ENCODE results near the gene AMER3. TPM values are rescaled to one million over a fixed set of nuclear protein-coding genes. Genes with fewer than 3 reads are reported as not detected.

Gene AMER3
- polyA plus RNA-seq, 12 donors, result 0.01 to 0.12 (median 0.04) TPM; not detected in 9

DNA sequence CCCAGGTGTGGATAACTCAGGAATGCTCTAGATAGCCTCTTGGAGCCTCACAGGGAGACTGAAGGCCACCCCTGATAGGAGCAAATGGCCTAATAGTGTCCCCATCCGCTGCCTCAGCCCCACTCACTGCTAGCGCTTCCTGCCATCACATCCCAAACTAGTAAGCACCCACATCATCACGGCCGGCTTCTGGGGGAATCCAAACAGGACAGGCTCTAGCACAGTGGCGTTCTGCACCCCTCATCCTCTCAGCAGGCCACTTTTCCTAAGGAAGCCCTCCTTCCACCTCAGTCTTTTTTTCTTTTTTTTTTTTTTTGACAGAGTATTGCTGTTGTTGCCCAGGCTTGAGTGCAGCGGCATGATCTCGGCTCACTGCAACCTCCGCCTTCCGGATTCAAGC lies 6.3 kb upstream of the AMER3 start:
- no peak for DNase-seq

DNA sequence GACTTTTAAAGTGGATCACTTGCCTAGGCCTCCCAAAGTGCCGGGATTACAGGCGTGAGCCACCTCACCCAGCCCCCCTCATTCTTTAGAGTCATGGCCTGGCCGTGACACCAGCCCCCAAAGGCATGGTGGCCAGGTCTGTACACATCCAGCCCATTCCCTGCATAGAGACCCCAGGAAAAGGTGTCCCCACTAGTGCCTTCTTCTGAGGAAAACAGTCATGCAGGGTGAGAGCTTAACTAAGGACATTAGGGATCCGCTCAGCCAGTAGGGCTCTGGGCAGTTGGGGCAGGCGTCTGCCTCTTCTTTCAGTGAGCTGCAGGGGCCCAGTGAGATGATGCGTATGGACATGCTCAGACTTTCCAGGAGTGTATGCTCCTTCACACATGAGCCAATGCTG lies 5.7 kb upstream of the AMER3 start:
- no peak for DNase-seq

DNA sequence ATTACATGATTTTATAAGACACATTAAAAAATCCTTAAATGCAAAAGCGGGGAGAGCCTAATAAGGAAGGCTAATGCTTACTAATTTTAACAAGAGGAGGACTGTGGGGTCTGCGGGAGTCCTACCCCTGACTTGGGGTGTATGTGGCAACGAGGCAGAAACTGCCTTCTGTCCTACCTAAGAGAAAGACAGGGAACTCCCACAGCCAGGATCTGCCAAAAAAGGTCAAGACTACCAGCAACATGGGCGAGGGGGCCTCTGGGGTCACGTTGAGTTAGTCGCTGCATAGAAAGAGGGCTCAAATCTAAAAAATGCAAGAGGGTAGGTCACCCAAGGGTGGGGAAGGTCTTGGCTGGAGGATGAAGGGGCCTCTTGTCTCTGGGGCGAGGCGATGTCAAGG lies 529 bp upstream of the AMER3 start:
- no peak for DNase-seq

DNA sequence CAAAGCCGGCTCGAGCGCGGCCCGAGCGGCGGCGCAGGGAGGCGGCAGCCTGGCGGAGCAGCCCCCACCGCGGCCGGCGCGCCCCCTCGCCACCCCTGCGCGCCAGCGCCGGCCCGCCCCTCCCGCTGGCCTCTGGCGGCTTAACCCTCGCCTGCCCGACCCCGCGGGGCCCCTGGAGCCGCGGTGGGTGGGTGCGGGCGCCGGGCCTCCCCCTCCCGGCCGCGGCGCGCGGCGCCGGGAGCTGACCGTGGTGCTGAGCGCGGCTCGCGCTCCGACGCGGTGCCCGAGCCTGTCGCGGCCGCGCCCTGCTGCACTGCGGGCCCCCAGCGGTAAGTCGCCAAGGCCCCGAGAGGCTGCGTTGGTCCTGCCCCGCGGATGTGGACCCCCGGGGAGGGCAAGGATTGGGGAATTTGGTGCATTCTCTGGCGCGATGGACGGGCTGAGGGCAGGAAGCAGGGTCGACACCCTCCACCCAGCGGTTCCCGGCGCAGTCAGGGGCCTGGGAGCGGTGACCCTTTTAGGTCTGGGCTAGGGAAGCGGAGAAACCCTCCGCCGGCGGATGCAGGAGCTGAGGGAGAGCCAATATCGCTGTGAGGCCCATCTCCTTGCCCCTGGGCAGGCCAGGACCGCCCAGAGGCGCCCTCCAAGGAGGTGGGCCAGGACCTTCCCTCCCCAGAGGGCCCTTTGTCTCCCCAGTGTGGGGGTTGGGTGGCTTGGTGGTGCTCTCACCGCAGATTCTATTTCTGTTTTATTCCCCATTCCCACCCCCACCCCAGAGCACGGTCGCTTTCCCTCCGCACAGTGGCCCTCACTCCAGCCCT lies 923 bp downstream of the AMER3 start:
- peak; percentile 31 for DNase-seq

DNA sequence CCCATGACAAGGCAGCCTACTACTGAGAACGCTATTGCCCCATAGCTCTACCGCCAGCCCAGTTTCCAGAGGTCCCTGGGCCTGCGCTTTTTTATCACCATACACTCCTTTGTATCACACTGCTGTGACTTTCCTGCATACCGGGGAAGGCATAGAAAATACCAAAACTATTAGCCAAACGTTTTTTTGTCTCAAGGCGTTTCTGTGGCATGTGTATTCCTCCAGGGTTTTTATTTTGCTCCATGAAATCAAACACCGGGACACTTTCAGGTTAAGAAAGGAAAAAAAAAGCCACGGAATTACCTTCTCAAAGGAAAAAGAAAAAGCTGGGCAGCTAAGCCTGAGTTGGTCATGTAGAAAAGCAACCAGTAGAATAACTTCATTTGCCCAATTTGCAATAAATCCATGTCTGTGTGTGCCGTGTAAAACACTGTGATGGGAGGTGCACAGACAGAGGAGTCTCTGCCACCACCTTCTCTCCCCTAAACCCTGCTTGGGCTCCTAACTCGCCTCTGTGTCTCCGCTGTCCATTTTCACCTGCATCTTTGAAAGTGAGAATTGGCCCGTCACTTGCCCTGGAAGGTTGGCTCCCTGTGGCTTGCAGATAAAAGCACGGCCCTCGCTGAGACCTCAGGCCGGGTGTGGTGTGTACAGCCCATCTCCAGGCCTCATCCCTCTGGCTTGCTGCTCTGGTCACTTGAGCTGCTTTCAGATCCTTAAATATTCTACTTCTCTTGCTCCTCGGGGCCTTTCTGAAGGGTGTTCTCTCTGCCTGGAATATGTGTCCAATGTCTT lies 1.7 kb downstream of the AMER3 start:
- DNase-seq, result no peak

DNA sequence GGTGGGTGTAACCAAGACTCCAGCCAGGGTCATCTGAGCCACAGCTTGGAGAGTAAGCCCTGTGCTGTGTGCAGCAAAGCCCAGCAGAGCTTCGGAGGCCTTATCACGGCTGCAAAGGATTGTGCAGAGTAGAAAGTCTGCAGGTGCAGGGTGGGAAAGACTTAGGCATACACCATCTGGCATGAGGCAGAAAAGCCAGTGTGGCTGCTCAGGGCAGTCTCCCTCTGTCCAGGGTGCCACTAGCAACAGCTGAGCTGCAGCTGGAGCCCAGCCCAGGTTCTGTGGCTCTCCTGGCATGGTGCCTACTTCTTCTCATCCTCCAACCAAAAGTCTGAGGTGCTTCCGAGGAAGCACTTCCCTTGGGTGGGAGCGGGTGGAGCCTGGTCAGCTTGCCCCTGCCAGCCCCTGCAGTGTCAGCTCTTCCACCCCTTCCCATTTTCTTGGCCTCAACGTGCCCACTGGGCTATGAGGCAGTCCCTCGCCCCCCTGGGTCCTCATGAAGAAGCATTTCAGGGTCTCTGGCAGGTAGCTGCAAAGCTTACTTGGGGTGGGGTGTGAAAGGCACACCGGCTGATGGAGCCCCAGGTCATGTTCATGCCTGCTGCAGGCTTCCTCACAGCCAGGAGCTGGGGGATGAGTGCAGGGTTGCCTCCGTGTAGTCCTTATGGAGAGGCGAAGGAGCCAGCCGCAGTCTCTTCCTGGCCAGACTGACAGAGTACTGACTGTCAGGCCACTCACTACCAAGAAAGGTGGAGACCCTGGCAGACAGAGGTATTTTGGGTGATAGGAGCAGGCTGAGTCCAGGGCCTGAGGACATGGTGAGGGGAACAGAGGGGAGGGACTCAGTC lies 4.8 kb downstream of the AMER3 start:
- DNase-seq, result no peak

DNA sequence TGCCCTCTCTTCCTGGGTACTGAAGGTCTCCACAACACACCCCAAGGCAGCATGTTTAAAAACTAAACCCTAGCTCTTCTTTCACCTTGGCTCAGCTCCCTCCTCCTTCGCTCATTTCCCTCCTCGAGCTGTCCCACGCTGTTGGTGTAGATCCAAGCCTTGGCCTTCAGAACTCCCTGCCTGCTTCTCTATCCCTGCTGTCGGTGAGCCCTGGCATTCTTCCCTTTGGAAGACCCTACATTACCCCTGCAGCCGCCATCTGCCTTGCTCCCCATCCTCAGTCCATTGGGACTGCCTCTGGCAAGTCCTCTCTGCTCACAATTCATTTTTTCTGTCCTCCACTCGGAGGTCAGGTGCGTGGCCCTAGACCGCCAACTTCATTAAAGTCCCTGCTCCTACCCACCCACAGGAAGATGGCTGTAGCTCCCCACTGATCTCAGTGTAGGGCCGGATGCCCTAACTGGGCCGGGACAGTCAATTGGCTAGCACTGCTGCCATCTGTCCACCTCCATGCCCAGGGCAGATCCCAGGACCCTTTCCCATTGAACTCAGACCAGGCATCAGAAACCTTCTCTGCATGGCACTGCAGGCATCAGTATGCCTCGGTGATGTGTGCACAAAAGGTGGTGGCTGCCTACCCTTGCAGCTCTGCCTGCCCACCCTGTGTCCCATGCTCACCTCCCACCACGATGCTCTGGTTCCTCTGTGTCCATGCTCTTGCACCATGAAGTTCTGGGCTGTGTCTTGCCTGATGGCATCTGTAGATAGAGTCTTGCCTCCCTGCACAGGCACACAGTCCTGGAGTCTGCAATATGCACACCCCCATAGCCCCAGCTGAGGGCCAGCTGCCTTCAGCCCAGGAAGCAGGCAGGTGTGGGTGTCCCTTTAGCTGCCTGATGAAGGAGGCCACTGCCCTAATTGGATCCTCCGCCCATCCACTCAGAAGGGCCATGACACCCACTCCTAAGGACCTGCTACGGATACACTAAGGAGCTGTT lies 5.7 kb downstream of the AMER3 start:
- no peak for DNase-seq

DNA sequence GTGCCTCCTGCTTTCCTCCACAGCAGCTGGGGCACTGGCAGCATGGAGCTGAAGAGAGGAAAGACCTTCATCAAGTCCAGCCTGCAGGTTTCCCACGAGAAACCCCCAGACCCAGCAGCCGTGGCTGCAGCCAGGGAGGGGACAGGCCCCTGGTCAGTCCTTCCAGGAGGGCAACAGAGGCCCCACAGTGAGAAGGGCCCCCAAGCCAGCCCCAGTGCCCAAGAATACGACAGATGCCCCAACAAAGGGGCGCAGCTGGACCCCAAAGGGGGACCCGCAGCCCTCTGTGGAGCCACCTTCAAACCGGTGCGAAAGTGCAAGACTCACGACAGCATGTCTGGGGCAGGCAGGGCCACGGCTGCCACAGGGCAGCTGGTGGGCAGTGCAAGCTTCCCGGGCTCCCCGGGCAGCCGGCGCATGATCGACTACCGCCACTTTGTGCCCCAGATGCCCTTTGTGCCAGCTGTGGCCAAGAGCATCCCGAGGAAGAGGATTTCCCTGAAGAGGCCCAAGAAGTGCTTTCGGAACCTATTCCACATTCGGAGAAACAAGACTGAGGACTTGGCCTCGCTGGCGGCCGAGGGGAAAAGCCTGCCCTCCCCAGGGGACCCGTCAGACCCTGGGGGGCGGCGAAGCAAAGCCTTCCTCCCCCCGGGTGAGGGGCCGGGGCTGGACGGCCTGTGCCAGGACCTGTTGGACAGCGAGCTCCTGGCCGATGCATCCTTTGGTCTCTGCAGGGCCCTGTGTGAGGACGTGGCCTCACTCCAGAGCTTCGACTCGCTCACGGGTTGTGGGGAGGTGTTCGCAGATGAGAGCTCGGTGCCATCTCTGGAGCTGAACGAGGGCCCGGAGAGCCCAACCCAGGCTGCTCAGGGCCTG lies 6.9 kb downstream of the AMER3 start:
- no peak for DNase-seq

DNA sequence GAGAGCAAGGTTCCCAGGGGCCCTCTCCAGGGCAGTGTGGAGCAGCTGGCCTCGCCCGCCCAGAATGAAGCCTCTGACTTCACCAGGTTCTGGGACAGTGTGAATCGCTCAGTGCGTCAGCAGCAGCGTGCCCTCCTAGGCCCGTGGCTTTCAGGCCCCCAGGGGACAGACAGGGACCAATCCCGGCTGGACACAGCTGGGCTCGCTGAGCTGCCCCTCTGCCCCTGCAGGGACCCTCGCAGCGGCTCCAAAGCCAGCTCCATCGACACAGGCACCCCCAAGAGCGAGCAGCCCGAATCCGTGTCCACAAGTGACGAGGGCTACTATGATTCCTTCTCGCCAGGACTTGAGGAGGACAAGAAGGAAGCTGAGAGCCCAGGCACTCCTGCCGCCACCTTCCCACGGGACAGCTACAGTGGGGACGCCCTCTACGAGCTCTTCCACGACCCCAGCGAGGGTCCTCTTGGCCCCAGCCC lies 7.6 kb downstream of the AMER3 start:
- no peak for DNase-seq

DNA sequence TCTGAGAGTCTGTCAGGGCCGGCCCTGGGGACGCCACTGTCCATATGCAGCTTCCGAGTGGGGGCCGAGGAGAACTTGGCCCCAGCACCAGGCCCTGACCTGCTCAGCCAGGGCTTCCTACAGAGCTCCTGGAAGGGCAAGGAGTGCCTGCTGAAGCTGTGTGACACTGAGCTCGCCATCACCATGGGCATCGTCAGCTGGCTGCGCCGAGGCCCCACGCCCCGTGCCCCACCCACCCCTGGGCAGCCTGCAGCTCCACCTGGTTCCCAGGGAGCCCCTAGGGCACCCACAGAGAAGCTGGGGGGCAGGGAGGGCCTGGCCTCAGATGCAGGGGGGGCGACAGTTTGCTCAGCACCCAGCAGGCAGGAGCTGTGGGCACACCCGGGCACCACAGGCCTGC lies 8.1 kb downstream of the AMER3 start:
- DNase-seq, result no peak

DNA sequence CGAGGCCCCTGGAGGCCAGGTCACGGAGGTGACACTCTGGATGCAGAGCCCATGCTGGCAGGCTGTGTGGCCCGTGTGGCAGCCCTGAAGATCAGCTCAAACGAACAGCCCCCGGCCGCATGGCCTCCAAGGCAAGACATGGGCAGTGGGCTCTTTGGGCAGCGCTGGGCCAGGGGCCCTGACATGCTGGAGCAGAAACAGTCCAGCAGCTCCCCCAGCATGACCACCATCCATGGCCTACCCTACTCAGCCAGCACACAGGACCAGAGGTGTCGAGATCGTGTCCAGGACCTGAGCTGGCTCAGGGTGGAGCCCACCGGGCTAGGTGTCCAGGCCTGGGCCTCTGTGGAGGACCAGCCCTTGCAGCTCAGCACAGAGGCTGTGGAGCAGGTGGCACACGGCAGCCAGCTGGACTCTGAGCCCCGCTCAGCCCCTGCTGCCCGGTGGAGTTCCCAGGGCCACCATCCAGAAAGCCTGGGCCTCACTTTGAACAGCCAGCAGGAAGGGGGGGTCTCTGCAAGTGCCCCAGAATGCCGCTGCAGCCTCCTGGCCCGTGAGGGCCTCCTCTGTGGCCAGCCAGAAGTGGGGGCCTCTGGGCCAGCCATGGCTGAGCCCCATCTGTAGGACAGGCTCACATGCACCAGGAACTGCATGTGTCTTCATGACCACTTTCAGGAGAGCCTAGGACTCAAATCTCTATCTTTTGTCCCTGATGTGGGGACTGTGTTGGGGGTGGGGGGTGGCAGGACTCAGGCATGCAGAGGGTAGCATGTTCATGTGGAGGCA lies 8.9 kb downstream of the AMER3 start:
- DNase-seq, result no peak

DNA sequence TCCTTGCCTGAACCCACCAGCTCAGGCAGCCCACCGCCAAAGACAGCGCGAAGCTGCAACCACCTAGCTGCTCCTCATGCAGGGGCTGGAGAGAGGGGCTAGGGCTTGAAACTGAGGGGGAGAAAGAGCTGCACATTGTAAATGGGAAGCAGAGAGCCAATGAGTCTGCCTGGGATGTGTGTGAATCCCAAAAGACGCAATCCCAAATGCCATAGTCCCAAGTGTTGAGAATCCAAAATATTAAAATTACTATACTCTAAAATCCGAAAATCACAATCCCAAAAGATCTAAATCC lies 9.4 kb downstream of the AMER3 start:
- no peak for DNase-seq

DNA sequence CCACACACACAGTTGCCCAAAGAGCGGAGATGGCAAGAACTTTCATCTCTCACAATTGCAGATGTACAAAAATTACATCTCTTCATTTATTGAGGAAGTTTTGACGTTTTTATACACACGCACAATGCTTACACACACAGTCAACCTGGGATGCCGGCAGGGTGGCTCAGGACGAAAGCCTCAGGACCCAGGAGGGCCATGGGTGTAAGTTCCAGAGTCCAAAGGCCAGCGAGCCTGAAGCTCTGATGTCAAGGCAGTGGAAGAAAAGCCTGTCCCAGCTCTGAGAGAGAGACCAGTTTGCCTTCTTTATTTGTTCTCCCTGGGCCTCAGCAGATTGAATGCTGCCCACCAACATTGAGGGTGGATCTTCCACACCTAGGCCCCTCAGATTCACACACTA lies 10.1 kb downstream of the AMER3 start:
- DNase-seq, result no peak

DNA sequence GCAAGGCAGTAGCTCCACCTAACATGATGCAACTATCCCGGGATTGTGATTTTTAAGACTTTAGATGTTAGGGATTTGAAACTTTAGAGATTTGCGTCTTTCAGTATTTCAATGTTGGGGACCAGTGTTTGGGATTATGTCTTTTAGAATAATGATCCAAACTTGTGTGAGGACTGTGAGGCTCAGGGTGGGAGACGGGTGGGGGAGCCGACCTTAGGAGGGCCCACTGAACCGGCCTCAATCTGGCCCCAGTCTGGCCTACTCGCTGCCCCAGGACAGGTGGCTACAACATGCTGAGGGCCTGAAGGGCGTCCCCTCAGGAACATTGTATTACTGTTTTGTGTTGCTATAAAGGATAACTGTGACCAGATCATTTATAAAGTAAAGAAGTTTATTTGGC lies 10.7 kb downstream of the AMER3 start:
- DNase-seq, result no peak

DNA sequence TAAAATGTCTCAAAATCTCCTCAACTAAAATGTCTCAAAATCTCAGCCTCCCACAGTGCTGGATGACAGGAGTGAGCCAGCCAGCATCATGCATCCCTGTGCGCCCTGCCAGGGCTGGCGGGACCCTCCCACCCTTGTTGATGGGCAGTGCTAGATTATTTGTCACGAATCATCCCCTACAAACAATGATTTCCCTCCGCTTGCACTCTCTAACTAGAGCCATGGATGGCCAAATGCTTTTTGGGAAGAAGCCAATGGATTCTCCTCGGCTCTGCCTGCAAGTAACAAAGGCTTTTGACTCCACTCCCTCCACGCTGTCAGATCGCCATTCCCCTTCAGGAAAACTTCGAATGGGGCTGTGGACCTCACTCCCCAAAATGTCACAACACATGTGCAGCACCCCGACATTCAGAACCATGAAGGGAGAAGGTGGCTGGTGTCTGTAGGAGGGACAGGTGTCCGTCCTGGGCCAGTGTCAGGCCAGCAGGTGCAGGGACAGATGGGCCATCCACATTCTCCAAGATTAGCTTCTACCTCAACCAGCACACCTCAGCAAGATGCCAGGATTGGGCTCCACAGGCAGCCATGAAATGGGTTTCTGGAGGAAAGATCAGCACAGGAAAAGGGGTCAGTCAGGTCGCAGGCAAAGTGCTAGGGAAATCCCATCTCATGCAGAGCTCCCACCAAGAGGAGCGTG lies 11.5 kb downstream of the AMER3 start:
- DNase-seq, result no peak

DNA sequence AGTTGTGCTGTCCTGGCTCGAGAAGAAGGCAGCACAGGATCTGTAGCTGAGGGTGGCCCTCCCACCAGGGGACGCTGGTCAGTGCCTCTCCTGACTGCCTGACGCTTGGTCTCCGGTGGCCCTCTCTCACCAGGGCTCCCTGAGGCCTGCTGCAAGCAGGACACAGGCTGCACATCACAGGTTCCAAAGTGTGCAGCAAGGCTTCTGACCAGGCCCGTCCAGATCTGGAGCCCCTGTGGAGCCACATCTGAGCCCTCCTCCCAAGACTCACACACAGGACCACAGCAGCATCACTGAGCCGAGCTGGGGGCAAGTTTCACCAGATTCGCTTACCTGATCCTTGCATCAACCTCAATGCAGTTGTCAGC lies 12.1 kb downstream of the AMER3 start:
- no peak for DNase-seq

DNA sequence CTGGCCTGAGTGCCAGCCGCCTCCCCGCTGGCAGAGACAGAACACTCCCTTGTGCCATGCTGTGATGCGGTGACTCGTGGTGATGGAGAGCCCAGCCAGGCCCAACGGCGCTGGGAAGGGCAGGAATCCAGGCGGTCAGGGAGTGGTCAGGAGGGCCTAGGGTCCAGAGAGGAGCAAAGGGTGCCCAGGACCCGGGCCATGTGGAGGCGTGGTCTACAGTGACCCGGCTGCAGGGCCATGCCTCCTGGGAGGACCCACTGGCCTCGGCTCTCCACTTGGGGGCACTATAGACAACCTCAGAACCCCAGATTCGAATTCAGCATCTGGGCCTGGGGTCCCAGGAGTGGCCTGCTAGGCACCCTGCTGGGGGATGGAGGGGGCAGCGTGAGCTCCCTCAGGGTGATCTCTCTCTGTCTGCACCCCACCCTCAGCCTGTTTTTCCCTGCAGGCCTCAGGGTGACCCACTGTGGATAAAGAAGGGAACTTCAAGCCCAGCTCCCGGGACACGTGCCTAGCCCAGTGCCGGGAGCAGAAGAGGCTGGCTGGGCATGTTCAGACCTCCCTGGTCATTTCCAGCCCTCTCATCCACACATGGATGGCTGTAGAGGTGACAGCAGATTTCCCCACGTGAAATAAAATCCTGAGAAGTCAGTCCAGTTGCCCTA lies 13.0 kb downstream of the AMER3 start:
- no peak for DNase-seq

DNA sequence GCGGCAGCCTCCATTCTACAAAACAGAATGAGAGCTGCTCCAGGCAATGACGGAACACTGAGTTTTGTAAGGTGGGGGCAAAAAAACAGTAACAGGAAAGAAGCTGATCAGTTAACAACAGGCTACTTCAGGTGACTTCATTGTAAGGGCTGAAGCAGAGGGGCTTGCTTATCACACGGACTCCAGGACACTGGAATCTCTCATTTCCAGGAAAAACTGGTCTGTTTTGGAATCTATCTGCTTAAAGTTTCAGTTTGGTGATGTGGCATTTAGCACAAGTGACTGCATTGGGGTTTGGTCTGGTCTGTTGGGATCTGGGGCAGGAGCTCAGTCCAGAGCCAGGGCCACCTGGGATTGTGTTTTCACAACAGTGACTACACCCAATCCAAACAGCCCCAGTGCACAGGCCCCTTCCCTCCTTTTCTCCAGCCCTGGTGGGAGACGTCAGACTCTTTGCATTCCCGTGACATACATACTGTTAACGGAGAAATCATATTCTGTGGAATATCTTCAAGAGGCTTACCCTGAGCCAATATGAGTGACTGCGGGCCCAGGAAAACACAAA lies 14.1 kb downstream of the AMER3 start:
- no peak for DNase-seq
